SK-N-SH (cell line): Measurements from ENCODE around the gene RYR3. TPM values are rescaled to one million over a fixed set of nuclear protein-coding genes. Genes with fewer than 3 reads are reported as not detected.

ENCODE experiments used
- CTCF ChIA-PET: fragments of 300-600, 350-600 bp; formaldehyde crosslinking; extraction: SDS; loops from one replicate; lab custom pipeline; 2021; lab: Yijun Ruan, JAX
- POLR2A ChIA-PET: fragments of 350-600 bp; sonication (Branson Sonifier 250); formaldehyde crosslinking; extraction: SDS; loops from one replicate; lab custom pipeline; 2020; ENCODE audit warnings: antibody characterized with exemption, inconsistent platforms; lab: Yijun Ruan, JAX
- DNase-seq: peaks from one replicate; pipeline ENCODE4 v3.0.0; 2012
- H2AFZ ChIP-seq: fragments of 200-600 bp; sonication (generic); 2 replicates; pipeline ENCODE4 v1.8.1; 2016; ENCODE audit warnings: antibody characterized with exemption, mild to moderate bottlenecking, low read depth
- H3F3A ChIP-seq: fragments of 200-600 bp; sonication (generic); replicated peaks from 2 replicates; pipeline ENCODE3; 2016; ENCODE audit warnings: antibody characterized with exemption, mild to moderate bottlenecking; ENCODE audit not compliant: insufficient read depth
- H3K27ac ChIP-seq, 2 experiments: fragments of 200-500 bp in 1 of 2; fragments of 200-600 bp in 1 of 2; sonication (Bioruptor generic) in 1 of 2; sonication (generic), shearing (Covaris generic) in 1 of 2; 2 replicates each; pipeline versions ENCODE4 v1.5.1 to v1.6.1; 2014 to 2016; ENCODE audit warnings: low read depth in 2 of 2, inconsistent platforms in 1 of 2, low read length in 1 of 2, mild to moderate bottlenecking in 1 of 2, mixed read lengths in 1 of 2
- H3K27me3 ChIP-seq: fragments of 200-600 bp; sonication (generic), shearing (Covaris generic); 2 replicates; pipeline ENCODE4 v1.6.1; 2016; ENCODE audit warnings: mixed run types; ENCODE audit not compliant: insufficient read depth
- H3K36me3 ChIP-seq, 2 experiments: fragments of 200-500 bp in 1 of 2; fragments of 200-600 bp in 1 of 2; sonication (Bioruptor generic) in 1 of 2; sonication (generic) in 1 of 2; replicated peaks in 1 of 2; 2 replicates each; pipeline versions ENCODE3 to v1.5.1; 2014 to 2016; ENCODE audit warnings: low read length in 1 of 2, mild to moderate bottlenecking in 1 of 2; ENCODE audit not compliant: insufficient read depth in 2 of 2, control insufficient read depth in 1 of 2
- H3K4me1 ChIP-seq, 2 experiments: fragments of 200-500 bp in 1 of 2; fragments of 200-600 bp in 1 of 2; sonication (Bioruptor generic) in 1 of 2; sonication (generic), shearing (Covaris generic) in 1 of 2; 2 replicates each; pipeline versions ENCODE4 v1.5.1 to v1.6.1; 2014 to 2016; ENCODE audit warnings: low read depth in 1 of 2, low read length in 1 of 2, mixed run types in 1 of 2; ENCODE audit not compliant: insufficient read depth in 2 of 2, control insufficient read depth in 1 of 2
- H3K4me2 ChIP-seq: fragments of 200-600 bp; sonication (generic), shearing (Covaris generic); 2 replicates; pipeline ENCODE4 v1.6.1; 2017; ENCODE audit warnings: mixed run types
- H3K4me3 ChIP-seq, 2 experiments: fragments of 200-500 bp in 1 of 2; fragments of 200-600 bp in 1 of 2; sonication (Bioruptor generic) in 1 of 2; sonication (generic), shearing (Covaris generic) in 1 of 2; 2 replicates each; pipeline versions ENCODE4 v1.5.1 to v1.8.1; 2014 to 2016; ENCODE audit warnings: low read depth in 2 of 2, inconsistent platforms in 1 of 2, low read length in 1 of 2, mild to moderate bottlenecking in 1 of 2, mixed read lengths in 1 of 2, moderate library complexity in 1 of 2
- H3K79me2 ChIP-seq: fragments of 200-600 bp; sonication (generic); 2 replicates; pipeline ENCODE4 v1.8.1; 2017; ENCODE audit warnings: mild to moderate bottlenecking; ENCODE audit not compliant: insufficient read depth
- H3K9ac ChIP-seq: fragments of 200-600 bp; sonication (generic); 2 replicates; pipeline ENCODE4 v1.6.1; 2017; ENCODE audit warnings: mixed run types
- H3K9me2 ChIP-seq: fragments of 200-600 bp; sonication (generic); 2 replicates; pipeline ENCODE4 v1.6.1; 2017; ENCODE audit warnings: mixed run types
- H3K9me3 ChIP-seq: fragments of 200-600 bp; sonication (generic); 2 replicates; pipeline ENCODE4 v1.6.1; 2017; ENCODE audit warnings: mixed run types, mild to moderate bottlenecking, moderate library complexity
- H4K20me1 ChIP-seq: fragments of 200-600 bp; sonication (generic); 2 replicates; pipeline ENCODE4 v1.6.1; 2017; ENCODE audit warnings: mild to moderate bottlenecking, mixed run types; ENCODE audit not compliant: insufficient read depth
- CTCF ChIP-seq: fragments of 200-600 bp; sonication (generic); IDR thresholded peaks from 2 replicates; pipeline ENCODE4 v1.6.1; 2017; ENCODE audit warnings: antibody characterized with exemption, mild to moderate bottlenecking, moderate library complexity
- EZH2phosphoT487 ChIP-seq: fragments of 200-600 bp; sonication (generic); IDR thresholded peaks from 2 replicates; pipeline ENCODE4 v1.6.1; 2017; ENCODE audit warnings: low read depth, mixed run types, mild to moderate bottlenecking, antibody characterized with exemption, moderate library complexity, borderline replicate concordance
- IRF3 ChIP-seq: fragments of 150-350 bp; IDR thresholded peaks from 2 replicates; pipeline ENCODE4 v1.6.1; 2016; ENCODE audit warnings: mild to moderate bottlenecking, low read depth, low read length
- NRF1 ChIP-seq: IDR thresholded peaks from 2 replicates; pipeline ENCODE4 v1.6.1; 2012; ENCODE audit warnings: low read depth, mild to moderate bottlenecking, low read length
- RAD21 ChIP-seq: IDR thresholded peaks from 2 replicates; pipeline ENCODE4 v1.6.1; 2012; ENCODE audit warnings: mild to moderate bottlenecking, low read length
- RCOR1 ChIP-seq: fragments of 150-350 bp; IDR thresholded peaks from 2 replicates; pipeline ENCODE4 v1.6.1; 2017; ENCODE audit warnings: antibody characterized with exemption, low read length
- SIN3A ChIP-seq: IDR thresholded peaks from 2 replicates; pipeline ENCODE4 v1.6.1; 2012; ENCODE audit warnings: low read depth, mild to moderate bottlenecking, low read length, moderate library complexity, borderline replicate concordance
- SMC3 ChIP-seq: IDR thresholded peaks from 2 replicates; pipeline ENCODE4 v1.6.1; 2012; ENCODE audit warnings: low read depth, low read length, improper control_type of control experiment
- TCF12 ChIP-seq: IDR thresholded peaks from 2 replicates; pipeline ENCODE4 v1.4.0; 2012
- TEAD4 ChIP-seq: IDR thresholded peaks from 2 replicates; pipeline ENCODE4 v1.4.0; 2012; ENCODE audit warnings: mild to moderate bottlenecking, borderline replicate concordance; ENCODE audit not compliant: insufficient read depth
- WGBS: methylation state at CpG from one replicate; pipeline ENCODE4 v1.1.6; 2017; ENCODE audit warnings: low lambda C conversion rate; 5-methylcytosine and 5-hydroxymethylcytosine counted together
- polyA plus RNA-seq, 3 experiments: library from polyadenylated mRNA; depleted of rRNA; stranded (reverse); fragments of >200 nt; gene quantifications; 2 replicates each; pipeline ENCODE4 v1.2.3, GENCODE V29; 2012
- TF ChIP-seq, protein P1 (sequence below): IDR thresholded peaks from 2 replicates; pipeline ENCODE4 v1.4.0; 2012; ENCODE audit warnings: low read depth, borderline replicate concordance
- TF ChIP-seq, protein P2 (sequence below): IDR thresholded peaks from 2 replicates; pipeline ENCODE4; 2012

RYR3 gene
- polyA plus RNA-seq, 1 of the 3 experiments (the other 2 are of a cell fraction): 0.02 TPM

DNA sequence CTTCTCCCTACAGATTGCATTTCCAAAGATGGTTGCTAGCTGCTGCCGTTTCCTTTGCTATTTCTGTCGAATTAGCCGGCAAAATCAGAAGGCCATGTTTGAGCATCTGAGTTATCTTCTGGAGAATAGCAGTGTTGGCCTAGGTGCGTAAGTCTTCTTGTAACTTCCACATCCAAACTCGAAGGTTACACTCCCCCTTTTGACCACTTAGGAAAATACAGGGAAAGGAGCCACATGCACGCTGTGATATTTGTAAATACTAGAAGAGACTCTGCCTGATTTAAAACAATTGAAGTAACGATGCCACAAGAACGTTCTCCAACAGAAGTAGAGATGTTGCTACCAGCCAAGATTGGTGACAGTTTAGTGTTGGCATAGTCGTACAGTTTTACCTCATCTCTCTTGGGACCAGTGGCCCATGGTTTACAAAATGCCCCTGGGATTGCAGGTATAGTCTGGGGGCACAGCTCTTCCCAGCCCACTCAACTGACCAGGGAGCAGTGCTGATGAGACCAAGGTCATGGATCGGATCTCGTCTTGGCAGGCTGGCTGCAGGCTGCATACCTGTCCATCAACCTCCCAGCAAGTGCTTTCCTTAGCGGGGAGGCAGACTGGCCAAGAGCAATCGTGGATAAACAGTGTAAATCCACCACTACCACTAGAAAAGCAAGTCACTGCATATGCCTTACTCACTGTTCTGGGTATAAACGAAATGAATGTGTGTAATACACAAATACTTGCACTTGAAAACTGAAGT, 389.1 kb downstream of the RYR3 start:
- Histone ChIP-seq H3K9ac (no peak overlapping the region), H3K4me2 (no peak overlapping the region), H3K9me2 (no peaks in the 10 kb centered on the region), H3K4me1 (peaks cover 0 to 5% of the 10 kb centered on the region in 2 experiments; a peak in 1 of 4 replicates), H3K79me2 (no peaks in the 10 kb centered on the region), H3K9me3 (no peaks in the 10 kb centered on the region), H3F3A (no peaks in the 10 kb centered on the region), H3K36me3 (no peaks in the 10 kb centered on the region), H4K20me1 (no peaks in the 10 kb centered on the region), H2AFZ (no peak overlapping the region), H3K27me3 (0 out of 2 replicates have a peak, but pooled peaks cover 7% of the 10 kb centered on the region), H3K4me3 (no peak overlapping the region), H3K27ac (no peak overlapping the region)
- POLR2A ChIA-PET: interaction anchor here (1.0 kb wide), 1 partner anchor 60 kb away, joined by 3 read pairs; no protein-coding TSS in a partner anchor
- TF ChIP-seq SMC3 (peak; percentile 17; the same call in 1 of the 2 replicates), IRF3 (no peak), CTCF (peak; percentile 39), TEAD4 (no peak), RAD21 (peak; percentile 55)
- DNase-seq: peak; percentile 22
- CTCF ChIA-PET: interaction anchor here (0.5 to 3.0 kb wide), 92 partner anchors 9 to 796 kb away, joined by 3 to 182 read pairs (median 4); partner anchors contain the start of gene RYR3
- 62% methylated on average over 14 of the region's 14 CpGs for WGBS

DNA sequence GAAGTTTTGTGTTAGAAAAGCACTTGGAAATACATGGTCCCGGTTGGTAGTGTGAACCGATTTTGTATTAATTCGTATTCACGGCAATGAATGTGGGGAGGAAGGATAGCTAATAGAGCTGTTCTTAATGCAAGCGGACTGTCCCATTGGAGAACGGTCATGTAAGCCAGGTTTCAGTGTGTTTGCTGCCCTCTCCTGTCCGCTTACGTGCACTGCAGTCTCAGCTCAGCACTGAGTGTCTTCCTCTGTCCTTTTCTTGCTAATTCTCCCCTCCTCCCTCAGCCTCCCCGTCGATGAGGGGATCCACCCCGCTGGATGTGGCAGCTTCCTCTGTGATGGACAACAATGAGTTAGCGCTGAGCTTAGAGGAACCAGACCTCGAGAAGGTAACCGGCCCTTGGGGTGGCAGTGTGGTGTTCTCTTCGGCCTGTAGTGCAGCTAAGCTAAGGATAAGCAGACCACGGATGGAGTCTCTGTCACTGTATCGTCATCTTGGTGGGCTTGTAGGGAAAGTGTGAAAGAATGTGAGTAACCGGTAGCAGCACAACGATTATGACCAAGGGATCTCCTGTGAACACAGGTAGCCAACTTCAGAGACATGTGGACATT, 390.0 kb downstream of the RYR3 start:
- Histone ChIP-seq H2AFZ (no peak overlapping the region), H3K27ac (no peak overlapping the region), H3K36me3 (no peaks in the 10 kb centered on the region)
- TF ChIP-seq, protein P1, sequence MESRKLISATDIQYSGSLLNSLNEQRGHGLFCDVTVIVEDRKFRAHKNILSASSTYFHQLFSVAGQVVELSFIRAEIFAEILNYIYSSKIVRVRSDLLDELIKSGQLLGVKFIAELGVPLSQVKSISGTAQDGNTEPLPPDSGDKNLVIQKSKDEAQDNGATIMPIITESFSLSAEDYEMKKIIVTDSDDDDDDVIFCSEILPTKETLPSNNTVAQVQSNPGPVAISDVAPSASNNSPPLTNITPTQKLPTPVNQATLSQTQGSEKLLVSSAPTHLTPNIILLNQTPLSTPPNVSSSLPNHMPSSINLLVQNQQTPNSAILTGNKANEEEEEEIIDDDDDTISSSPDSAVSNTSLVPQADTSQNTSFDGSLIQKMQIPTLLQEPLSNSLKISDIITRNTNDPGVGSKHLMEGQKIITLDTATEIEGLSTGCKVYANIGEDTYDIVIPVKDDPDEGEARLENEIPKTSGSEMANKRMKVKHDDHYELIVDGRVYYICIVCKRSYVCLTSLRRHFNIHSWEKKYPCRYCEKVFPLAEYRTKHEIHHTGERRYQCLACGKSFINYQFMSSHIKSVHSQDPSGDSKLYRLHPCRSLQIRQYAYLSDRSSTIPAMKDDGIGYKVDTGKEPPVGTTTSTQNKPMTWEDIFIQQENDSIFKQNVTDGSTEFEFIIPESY: no peak
- TF ChIP-seq EZH2phosphoT487: no peak
- peak; percentile 96 for TF ChIP-seq CTCF
- TF ChIP-seq RAD21: peak; percentile 94
- peak; percentile 96 for TF ChIP-seq SMC3
- no peak for TF ChIP-seq RCOR1
- peak; percentile 15; the same call in 1 of the 2 replicates for TF ChIP-seq NRF1
- no peak for TF ChIP-seq TCF12
- no peak for TF ChIP-seq SIN3A
- no peak for TF ChIP-seq IRF3
- TF ChIP-seq, protein P2, sequence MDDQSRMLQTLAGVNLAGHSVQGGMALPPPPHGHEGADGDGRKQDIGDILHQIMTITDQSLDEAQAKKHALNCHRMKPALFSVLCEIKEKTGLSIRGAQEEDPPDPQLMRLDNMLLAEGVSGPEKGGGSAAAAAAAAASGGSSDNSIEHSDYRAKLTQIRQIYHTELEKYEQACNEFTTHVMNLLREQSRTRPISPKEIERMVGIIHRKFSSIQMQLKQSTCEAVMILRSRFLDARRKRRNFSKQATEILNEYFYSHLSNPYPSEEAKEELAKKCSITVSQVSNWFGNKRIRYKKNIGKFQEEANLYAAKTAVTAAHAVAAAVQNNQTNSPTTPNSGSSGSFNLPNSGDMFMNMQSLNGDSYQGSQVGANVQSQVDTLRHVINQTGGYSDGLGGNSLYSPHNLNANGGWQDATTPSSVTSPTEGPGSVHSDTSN: no peak

More for the DNA sequence above, 390.0 kb downstream of the RYR3 start:
- Histone ChIP-seq H3K4me3 (no peak overlapping the region; a peak in 1 of 4 replicates), H3K4me1 (peaks cover 0 to 5% of the 10 kb centered on the region in 2 experiments; a peak in 1 of 4 replicates), H3F3A (no peaks in the 10 kb centered on the region), H4K20me1 (no peaks in the 10 kb centered on the region), H3K9ac (no peak overlapping the region), H3K79me2 (no peaks in the 10 kb centered on the region), H3K9me2 (no peaks in the 10 kb centered on the region), H3K4me2 (no peak overlapping the region), H3K9me3 (no peaks in the 10 kb centered on the region), H3K27me3 (0 out of 2 replicates have a peak, but pooled peaks cover 7% of the 10 kb centered on the region)
- CTCF ChIA-PET: interaction anchor here (0.5 to 3.0 kb wide), 104 partner anchors 9 to 797 kb away, joined by 3 to 182 read pairs (median 4); partner anchors contain the start of genes CHRM5 and RYR3
- DNase-seq: peak; percentile 66
- WGBS: 19% methylated on average over 19 of the region's 19 CpGs
- POLR2A ChIA-PET: interaction anchor here (1.0 kb wide), 1 partner anchor 61 kb away, joined by 3 read pairs; no protein-coding TSS in a partner anchor
